Fibroblast of skin of scalp (primary cell): ENCODE results near the gene SMTNL2.

Source experiments
- DNase-seq: peaks from one replicate; pipeline ENCODE4 v3.0.0-alpha.2; 2013

Gene SMTNL2

DNA sequence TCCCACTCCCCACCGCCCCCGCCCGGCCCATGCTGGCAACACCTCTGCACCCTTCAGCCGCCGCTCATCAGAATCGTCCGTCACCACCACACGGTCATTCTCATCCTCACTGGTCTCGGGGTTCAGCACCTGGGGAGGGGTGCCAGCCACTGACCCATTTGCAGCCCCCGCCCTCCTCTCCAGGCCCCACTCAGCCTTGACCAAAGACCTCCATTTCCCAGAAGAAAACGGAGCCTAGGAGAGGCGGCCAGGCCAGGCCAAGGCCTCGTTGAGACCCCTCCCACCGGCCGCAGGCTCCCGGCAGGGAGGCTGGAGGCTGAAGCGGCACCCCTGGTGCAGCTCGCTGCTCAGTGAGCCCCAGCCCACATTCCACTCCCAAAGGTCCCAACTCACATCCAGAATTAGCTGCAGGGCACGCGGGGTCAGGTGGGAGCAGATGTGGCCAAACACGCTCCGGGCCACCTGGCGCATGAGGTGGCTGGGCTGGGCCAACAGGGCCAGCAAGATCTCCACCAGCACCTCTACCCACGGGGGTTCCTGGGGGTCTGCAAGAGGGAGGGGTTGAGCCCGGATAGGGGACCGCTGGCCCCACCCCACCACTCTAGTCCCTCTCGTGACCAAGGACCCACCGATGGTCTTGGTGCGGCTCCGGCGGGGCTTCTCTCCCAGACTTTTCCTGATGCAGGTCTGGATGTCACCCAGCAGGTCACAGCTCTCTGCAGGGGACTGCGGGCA, 38.9 kb upstream of the SMTNL2 start:
- DNase-seq = no peak

DNA sequence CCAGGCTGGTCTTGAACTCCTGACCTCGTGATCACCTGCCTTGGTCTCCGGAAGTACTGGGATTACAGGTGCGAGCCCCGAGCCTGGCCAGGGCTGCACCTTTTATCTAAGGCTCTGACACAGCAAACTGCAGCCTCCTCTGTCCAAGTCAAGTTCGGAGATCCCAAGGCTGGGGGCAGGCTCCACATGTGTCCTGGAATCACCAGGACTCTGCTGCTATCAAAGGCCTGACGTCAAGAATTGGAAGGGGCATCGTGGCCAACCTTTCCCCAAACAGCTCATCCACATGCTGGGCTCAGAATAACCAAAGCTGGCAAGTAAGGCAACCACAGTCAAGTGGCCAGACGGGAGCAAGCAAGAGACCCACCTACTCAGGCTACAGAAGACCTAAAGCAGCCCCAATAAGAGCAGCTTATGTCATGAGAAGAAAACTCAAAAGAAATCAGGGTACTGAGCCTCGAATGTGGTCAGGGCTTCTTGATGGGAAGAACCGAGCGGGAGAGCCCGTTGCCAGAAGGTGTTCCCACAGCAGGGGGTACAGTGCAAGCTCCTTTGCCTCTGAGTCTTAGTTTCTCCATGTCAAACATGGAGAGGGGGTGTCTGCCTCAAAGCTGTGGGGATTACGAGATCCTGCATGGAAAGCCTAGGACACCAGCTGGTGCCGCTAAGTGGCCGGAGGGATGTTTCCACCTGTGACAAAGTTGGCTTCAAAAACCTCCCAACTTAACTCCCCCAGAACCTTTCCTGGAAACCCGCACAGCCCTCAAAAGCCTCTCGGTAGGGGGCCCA, 37.0 kb upstream of the SMTNL2 start:
- DNase-seq = no peak

DNA sequence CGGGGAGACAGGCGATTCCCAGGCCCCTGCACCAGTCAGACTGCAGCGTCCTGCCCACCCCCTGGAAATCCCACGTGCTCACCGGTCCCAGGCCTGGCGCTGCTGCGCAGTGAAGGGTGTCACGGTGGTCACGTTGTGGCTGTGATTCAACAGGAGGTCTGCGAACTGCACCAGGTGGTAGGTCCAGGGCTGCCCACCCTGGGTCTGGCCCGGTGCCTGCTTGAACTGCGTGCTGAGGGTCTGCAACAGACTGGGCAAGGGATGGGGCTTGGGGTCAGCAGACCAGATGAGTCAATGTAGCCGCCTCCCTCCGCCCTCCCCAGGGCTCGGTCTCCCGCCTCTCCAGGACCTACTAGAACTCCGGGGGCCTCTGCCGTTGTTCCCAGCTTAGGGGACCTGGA, 36.3 kb upstream of the SMTNL2 start:
- no peak for DNase-seq

DNA sequence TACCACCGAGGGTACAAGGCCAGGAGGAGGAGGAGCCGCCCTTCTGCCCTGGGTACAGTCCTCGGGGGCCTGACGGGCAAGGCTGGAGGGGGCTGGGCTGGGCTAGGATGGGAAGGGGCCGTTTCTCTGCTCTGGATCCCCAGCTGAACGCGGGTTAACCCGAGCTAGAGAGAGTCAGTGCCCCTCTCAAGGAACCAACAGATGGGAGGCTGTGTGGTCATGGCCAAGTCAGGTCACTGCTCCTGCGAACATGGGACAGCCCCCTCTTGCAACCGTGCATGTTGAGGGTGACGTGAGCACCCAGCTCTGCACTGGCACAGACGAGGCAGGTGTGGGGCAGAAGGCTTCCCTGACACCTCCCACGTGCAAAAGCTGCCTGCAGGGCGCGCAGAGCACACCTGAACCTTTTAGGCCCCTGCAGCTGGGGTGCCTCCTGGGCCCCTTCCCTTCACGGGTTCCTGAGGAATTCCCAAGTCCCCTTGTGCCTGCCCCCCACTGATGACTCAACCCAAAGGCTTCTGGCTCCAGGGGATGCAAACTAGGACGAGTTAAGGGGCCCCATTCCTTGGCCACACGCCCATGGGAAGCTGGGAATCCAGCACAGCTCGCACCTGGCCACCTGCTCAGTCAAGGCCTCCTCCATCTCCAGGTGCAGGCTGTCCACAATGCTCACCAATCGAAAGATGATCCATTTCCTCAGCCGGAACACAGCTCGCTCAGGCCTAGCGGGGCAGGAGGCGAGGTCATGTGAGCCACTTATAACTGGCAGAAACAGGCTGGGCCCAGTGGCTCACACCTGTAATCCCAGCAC, 35.4 kb upstream of the SMTNL2 start:
- no peak for DNase-seq

DNA sequence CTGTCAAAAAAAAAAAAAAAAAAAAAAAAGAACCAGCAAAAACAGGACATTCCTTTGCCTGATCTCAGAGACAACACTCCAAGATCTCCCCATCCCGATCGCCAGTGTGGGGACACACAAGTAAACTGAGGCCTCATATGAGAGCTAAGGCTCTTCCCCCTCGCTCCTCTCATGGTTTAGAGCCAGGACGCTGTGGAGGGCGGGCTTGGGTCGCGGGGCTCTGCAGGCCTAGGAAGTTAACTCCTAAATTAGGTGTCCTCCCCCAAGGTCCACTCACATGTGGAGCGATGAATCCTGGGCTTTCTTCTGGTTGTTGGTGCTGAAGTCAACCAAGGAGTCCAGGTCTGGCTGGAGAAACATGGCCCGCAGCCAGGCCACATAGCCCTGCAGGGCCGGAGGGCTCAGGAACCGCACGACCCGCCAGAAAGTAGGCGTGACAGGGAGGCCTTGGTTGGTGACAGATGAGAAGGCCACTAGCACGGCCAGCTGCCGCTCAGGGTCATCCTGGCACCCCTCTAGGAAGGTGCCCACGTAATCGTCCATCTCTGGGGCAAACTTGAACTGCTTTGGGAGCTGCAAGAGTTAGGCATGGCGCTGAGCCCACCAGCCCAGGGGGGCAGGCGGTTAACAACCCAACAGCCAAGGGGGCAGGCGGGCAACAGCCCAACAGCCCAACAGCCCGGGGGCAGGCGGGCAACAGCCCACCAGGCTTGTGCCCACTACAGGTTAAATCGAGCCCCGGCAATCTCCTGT, 34.4 kb upstream of the SMTNL2 start:
- DNase-seq = no peak

DNA sequence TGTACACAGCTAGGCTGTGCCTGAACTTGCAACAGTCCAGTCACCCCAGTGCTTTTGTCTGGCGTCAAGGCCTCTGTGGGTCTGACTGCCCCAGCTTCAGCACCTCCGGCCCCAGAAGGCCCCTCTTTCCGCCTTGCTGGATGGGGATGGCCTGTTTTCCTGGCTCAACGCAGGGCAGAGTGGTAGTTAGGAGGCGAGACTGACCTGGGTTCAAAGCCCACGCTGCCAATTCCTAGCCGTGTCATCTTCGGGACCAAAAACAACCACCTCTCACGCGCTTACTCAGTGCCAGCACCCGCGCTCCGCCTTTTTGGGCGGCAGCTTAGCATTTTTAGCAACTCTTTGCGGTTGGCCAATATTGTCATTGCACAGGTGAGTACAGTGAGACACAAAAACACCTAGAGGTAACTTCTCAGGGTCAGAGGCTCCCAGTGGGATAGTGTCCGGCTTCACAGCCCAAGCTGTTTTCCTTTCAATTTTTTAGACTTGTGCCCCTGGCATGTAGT, 33.7 kb upstream of the SMTNL2 start:
- DNase-seq = no peak

DNA sequence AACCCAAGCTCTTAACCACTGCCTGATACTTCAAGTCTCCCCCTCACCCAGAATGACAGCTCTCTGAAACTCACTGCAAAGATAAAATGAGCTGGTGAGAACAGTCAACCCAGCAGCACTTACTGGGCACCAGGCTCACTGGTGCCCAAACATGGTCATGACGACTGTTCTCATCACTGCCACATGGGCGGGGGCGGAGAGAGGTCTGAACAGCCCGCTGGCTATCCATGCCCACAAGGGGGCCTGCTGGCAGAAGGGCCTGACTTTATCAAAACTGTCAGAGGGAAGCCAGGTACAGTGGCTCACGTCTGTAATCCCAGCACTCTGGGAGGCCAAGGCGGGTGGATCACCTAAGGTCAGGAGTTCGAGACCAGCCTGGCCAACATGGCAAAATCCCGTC, 33.2 kb upstream of the SMTNL2 start:
- no peak for DNase-seq

DNA sequence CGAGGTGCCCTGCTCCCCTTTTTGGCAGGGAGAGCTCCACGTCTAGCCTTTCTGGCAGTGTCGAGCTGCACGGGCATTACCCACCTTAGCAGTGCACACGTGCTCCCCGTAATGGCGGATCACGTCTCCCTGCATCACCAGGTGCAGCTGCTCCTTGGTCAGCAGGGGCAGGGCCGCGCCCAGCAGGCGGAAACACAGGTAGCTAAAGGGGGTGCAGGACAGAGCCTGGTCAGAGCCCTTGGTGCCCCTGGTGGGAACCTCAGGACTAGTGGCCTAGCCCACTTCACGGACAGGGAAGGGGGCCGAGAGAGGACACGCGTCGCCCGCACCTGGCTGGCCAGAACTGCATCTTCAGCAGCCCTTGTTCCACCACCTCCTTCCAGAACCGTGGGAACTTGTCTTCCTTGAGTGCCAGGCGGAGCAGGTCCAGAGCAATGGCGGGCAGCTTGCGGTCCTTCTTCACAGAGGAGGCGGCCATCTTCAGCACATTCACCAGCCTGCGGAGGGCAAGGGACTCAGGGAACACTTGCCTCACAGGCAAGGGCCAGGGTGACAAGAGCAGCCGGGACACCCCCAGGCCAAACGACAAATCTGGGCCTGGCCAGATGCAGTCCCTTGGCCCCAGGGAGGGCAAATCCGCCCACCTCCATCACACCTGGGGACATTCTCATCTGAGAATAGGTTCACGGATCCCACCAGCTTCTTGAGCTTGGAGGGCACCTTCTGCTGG, 32.4 kb upstream of the SMTNL2 start:
- DNase-seq = no peak

DNA sequence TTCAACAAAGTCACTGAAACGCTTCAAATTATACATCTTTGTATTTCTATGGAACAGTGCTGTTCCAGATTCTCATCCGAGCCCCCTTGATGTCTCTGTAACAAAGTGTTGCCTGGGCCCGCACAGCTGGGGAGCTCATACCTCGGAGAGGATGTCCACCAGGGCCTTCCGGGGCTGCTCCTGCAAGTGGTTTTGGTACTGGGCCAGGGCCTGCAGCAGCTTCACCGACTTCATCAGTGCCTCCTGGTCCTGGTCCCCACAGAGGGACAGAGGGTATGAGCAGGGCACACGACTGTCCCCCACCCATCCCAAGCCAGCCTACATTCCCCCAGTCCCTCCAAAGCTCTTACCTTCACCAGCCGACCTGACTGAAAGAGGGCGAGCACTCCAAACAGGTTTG, 30.7 kb upstream of the SMTNL2 start:
- DNase-seq = no peak

DNA sequence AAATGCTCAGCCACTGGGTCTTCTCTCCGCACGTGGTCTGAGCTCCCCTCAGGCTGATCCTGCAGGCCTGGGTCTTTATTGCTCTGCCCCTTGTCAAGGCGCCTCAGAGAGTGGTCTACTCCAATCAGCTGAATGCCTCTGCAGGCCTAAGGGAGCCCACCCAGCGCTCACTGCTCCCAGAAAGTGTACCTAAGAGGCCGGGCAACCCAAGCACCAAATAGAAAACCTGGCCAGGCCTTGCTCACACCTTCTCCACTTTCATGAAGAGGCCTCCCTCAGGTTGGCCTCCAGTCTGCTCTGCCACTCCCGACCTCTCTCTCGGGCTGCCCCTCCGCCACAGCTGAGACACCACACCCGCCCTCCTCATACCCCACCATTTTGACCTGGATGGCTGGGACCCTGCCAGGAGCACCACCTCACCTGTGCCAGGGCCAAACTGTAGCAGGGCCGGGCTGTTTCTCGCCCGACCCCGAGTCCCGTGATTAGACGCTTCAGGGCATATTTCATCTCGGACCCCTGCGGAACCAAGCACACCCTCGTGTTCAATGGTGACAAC, 29.8 kb upstream of the SMTNL2 start:
- no peak for DNase-seq

DNA sequence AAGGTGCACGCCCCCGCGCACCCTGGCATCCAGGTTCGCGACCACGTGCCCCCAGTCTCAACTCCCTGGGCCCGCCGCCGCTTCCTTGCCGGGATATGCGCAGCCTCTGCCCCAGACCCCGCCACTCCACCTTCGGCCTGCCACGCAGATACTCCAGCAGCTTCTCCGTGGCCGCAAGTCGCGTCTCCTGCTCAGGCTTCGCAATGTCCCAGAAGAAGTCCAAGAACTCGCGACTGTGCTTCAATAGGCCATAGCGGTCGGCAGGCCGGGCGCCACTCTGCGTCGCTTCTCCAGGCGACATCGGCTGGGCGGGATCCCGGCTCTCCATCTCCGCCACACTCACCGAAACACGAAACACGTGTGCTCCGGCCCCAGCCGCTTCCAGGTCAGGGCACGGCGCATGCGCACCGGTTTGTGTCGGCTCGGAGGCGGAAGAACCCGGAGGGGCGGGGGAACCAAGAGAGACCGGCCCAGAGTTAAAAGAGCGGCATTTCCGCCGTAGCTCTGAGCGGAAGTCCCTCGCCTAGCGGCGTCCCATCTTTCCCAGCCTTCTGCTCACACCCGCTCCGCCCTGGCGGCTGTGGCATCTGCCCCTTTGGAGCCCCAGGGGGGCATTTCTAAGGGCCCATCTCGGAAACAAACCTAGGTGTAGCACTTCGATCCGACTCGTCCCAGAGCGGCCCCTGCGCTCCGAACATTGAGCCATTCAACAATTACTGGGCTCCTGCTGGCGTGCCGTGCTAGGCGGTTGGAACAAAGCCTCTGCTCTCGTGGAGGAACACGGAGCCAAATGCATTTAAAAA, 29.1 kb upstream of the SMTNL2 start, which contains the start of gene MYBBP1A:
MYBBP1A (minus strand) TSS at position 388 of the 803 bp plus-strand sequence; CDS start at position 328, 60 bp downstream.
- DNase-seq = peak; percentile 96

DNA sequence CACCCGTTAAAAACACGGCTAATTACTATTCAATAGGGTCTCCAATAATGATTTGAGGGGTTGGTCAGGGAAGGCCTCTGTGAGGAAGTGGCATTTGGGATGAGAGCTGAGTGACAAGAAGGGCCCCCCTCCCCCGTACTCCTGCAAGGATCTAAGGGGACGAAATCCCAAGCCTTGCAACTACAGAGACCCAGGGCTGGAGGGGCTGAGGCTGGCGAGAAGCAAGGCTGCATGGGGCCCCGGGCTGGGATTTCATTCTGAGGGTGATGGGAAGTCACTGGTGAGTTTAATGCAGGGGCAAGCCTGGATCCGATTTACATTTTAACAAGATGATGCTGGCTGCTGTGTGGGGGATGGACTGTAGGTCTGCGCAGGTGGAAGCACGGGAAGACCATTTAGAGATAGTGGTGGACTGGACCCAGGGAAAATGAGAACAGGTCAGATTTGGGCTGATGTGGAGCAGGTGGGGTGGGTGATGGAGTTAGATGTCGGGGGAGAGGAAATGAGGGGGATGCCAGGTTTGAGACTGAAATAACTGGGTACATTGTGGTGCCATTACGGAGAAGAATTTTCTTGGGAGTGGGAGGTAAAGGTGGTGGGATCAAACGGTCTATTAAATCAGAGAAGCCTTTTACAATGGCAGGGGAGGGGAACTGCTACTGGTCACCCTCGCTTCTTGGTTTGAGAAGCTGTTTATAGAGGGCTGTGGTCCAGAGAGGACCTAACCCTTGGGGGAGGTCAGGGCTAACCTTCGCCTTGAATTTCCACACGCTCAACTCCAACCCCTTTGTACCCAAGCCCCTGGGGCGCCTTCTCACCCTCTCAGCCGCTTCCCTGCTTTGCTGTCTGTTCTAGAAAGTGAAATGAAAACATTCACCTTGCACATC, 28.2 kb upstream of the SMTNL2 start:
- no peak for DNase-seq

DNA sequence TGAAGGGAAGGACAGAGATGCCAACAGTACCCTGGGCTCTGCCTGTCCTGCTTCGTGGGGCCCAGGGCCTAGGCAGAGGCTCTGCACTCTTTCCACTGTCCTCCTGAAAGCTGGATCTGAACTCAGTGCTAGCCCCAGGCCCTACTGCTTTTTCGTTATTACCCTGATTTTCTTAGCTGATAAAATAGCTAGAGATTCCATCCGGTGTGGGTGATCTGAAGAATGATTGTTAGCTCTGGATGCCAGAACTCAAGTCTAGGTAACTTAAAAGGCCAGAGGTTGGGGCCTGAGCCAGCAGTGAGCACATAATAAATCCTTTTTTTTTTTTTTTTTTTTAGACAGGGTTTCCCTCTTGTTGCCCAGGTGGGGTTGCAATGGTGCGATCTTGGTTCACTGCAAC, 27.3 kb upstream of the SMTNL2 start:
- DNase-seq = no peak

DNA sequence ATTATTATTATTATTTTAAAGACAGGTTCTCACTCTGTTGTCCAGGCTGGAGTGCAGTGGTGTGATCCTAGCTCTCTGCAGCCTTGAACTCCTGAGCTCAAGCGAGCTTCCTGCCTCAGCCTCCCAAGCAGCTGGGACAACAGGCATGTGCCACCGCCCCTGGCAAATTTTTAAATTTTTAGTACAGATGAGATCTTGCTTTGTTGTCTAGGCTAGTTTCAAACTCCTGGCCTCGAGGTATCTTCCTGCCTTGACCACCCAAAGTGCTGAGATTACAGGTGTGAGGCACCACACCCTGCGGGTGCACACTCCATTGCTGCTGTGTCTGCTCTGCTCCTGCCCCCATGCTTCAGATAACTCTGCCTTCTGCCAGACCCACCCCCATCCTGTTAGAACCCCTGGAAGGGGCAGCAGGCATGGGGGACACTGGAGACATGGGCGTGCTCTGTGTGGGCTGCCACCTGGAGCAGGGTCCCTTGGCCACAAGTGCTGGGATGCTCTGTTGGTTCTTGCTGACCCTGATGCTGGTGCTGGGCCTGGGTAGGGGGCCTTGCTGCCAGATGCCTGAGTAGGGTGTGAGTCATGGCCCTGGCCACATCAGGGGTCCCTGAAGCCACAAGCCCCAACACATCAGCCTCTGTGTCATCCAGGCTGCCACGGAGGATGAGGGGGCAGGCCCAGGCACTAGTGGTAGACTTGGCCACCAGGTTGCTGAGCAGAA, 26.5 kb upstream of the SMTNL2 start:
- DNase-seq = no peak

DNA sequence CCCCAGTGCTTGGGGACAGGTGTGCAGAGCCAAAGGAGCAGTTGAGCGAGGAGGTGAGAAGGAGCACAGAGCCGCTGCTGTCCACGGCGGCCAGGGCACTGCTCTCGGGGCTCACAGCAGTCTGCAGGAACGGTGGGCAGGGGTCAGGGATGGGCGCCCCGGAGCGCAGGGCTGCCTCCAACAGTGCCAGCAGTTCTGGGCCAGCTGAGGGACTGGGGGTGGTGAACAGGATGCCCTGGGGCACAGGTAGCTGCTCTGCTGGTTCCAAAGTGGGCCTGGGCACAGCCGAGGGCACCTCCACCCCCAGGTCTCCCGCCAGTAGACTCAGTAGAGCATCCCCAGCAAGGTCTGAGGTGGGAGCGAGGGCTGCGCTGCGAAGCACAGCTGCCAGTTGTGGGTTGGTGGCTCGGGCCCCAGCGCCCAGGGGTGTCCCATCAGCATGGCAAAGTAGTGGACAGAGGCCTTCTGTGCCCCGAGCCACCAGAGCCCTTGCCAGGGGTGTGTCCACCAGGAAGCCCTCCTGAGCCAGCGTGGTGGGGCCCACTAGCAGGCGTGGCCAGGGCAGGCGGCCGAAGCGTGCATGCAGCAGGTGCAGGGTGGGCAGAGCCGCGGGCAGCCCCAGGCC, 25.9 kb upstream of the SMTNL2 start:
- no peak for DNase-seq

DNA sequence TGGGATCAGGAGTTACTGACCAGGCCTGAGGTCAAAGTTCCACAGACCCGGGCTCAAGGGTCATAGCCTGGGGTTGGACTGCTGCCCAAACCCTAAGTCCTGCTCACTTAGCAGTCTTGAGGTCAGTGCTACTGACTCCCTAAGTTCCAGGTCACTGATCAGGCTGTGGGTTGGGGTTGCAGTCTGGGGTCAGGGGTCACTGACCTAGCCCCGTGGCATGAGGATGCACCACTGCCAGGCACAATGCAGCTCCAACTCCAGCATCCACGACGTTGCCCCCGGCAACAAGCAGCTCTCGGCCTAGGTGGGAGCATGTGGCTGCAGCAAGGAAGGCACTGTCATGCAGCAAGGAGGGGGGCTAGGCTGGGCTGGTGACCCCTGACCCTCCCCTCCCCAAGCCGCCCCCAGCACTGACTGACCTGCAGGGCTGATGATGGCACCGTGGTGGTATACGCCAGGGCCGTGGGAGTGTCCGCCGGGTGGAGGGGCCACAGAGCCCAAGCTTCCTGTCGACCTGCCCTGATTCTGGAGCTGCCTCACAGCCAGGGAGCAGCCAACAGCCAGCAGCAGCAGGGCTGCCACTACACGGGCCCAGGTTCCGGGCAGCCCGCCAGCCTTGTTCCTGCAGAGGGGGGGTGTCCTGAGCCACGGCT, 25.1 kb upstream of the SMTNL2 start:
- DNase-seq = no peak

DNA sequence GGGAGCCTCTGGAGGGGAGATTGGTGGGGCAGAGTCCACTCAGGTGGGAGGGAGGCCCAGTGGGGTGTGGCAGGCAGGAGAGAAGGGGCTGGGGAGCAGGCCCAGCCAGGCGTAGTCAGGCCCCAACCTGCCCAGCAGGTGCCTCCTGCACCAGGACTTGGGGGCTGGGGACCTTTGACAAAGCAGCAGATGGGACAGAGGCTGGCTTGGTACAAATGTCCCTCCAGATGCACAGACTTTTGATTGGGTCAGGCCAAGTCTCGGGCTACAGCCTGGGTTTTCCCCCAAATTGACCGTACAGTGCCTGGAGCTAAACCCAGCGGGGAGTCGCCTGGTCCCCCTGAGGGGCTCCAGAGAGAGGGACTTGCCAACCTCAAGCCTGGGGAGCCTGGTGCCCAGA, 24.4 kb upstream of the SMTNL2 start:
- DNase-seq = no peak

DNA sequence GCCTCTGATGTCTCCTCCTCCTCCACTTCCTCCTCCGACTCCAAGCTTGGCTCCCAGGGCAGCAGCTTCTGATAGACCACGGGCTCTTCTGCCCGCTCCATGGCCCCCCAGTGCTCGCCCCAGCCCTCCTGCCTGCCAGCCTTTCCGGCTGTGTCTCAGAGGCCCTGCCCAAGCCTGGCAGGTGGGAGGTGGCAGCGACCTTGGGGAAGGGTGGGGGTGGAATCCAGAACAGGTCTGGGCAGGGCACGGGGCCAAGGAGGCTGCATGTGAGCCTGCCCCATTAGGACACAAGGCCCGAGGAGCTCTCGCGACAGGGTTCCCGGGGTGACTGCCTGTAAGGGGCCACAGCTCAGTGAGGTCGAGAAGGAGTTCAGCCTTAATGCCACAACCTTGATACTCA, 23.9 kb upstream of the SMTNL2 start, which contains the start of gene GGT6:
GGT6 (minus strand) TSS at position 157 of the 400 bp plus-strand sequence; CDS start at position 101, 56 bp downstream.
- DNase-seq = no peak
